ENCODE measurements around the gene STAG3. TPM values are rescaled to one million over a fixed set of nuclear protein-coding genes. Genes with fewer than 3 reads are reported as not detected.

The STAG3 gene
- polyA plus RNA-seq, 3 donors, result 0.39 TPM; not detected in 1

DNA sequence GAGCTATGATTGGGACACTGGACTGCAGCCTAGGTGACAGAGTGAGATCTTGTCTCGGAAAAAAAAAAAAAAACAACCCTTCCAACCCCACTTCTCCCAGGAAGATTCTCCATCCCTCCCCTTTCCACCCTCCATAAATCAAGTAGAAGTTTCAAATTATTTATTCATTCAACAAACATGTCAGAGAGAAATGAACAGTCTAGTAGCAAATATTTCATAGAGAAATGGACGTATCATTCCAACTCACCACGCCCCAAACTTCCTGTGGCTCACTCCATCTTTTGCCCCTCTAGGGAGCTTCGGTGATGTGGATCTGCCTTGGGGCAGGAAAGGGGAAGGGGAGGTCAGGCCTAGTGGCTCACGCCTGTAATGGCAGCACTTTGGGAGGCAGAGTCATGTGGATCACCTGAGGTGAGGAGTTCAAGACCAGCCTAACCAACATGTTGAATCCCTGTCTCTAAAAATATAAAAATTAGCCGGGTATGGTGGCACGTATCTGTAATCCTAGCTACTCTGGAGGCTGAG, 18.6 kb upstream of the STAG3 start:
- peaks cover 25 to 27% of the 10 kb centered on the region in 2 donors for H3K36me3 ChIP-seq (replicated peaks in 1 of 2; ENCODE audit: control insufficient read depth in 1 of 2, insufficient read depth in 2 of 2, low read length in 2 of 2)
- H3K27ac Mint-ChIP-seq, result peak overlapping the region; percentile 41 to 84 (median 75)
- H3K27me3 ChIP-seq (ENCODE audit: control insufficient read depth in 2 of 2, insufficient read depth in 2 of 2, low read length in 2 of 2), result peaks cover 0 to 4% of the 10 kb centered on the region in 2 donors
- peak overlapping the region; percentile 80 to 81 for H3K4me3 Mint-ChIP-seq
- H3K27ac ChIP-seq (ENCODE audit: low read depth in 1 of 2, low read length in 2 of 2), result peak overlapping the region in 1 of 2 donors; percentile 79
- intact Hi-C loops (cut with micrococcal nuclease), result no loop called here
- H3K4me3 ChIP-seq (replicated peaks in 1 of 3; ENCODE audit: low read depth in 2 of 3, low read length in 3 of 3), result peak overlapping the region; percentile 64 to 95 (median 78)
- peaks cover 34% of the 10 kb centered on the region for H3K4me1 Mint-ChIP-seq
- peak overlapping the region; percentile 85 for H2AFZ ChIP-seq (ENCODE audit: insufficient read depth, low read depth, low read length, poor library complexity, severe bottlenecking)
- H3K9me3 ChIP-seq (replicated peaks in 1 of 2; ENCODE audit: control insufficient read depth in 1 of 2, insufficient read depth in 1 of 2, low read length in 2 of 2), result no peaks in the 10 kb centered on the region
- TF ChIP-seq, protein P1, sequence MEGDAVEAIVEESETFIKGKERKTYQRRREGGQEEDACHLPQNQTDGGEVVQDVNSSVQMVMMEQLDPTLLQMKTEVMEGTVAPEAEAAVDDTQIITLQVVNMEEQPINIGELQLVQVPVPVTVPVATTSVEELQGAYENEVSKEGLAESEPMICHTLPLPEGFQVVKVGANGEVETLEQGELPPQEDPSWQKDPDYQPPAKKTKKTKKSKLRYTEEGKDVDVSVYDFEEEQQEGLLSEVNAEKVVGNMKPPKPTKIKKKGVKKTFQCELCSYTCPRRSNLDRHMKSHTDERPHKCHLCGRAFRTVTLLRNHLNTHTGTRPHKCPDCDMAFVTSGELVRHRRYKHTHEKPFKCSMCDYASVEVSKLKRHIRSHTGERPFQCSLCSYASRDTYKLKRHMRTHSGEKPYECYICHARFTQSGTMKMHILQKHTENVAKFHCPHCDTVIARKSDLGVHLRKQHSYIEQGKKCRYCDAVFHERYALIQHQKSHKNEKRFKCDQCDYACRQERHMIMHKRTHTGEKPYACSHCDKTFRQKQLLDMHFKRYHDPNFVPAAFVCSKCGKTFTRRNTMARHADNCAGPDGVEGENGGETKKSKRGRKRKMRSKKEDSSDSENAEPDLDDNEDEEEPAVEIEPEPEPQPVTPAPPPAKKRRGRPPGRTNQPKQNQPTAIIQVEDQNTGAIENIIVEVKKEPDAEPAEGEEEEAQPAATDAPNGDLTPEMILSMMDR (IDR thresholded peaks at IDR 0.05), result no peak
- H3K4me2 ChIP-seq (replicated peaks; ENCODE audit: extremely low read depth, low read length, poor library complexity, severe bottlenecking), result peak overlapping the region; percentile 94
- peaks cover 37 to 47% of the 10 kb centered on the region in 2 donors for H3K4me1 ChIP-seq (ENCODE audit: control insufficient read depth in 1 of 2, insufficient read depth in 2 of 2, low read length in 2 of 2)
- DNase-seq, result peak in 1 of 3 donors; percentile 43
- peaks cover 42% of the 10 kb centered on the region for H3K79me2 ChIP-seq (ENCODE audit: insufficient read depth, low read length)
- peaks cover 9 to 21% (median 17%) of the 10 kb centered on the region in 3 donors for H3K27me3 Mint-ChIP-seq (ENCODE audit: low read depth in 3 of 3)
- peaks cover 25 to 35% of the 10 kb centered on the region in 2 donors for H3K36me3 Mint-ChIP-seq
- H4K20me1 ChIP-seq (ENCODE audit: insufficient read depth, low read length), result peaks cover 39% of the 10 kb centered on the region
- H3K9me3 Mint-ChIP-seq, result no peaks in the 10 kb centered on the region
- H3K9ac ChIP-seq (ENCODE audit: insufficient read depth, low read length, poor library complexity, severe bottlenecking), result peak overlapping the region; percentile 86
- WGBS (ENCODE audit: insufficient coverage), result 67% methylated on average over 2 of the region's 7 CpGs

DNA sequence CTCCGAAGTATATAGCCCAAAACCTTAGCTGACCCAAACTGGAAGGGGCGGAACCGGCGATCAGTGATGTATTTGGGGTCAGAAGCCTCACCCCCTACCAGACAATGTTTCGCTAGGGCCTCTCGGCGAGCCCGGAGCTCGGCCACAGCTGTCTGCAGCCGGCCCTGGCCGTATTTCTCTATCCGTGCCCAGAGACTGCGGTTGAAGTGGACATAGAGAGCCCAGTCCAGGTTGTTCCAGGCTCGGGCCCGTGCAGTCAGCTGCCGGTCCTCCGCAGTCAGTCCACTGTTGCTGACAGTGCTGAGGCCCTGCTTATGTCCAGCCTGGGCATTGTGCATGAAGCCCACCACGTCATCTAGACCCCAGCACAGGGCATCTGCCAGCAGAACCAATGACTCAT, 17.7 kb upstream of the STAG3 start:
- peaks cover 30% of the 10 kb centered on the region for H4K20me1 ChIP-seq (ENCODE audit: insufficient read depth, low read length)
- Mint-ChIP-seq H3K36me3 (peaks cover 18 to 26% of the 10 kb centered on the region in 2 donors), H3K27me3 (ENCODE audit: low read depth in 3 of 3) (peaks cover 9 to 24% (median 19%) of the 10 kb centered on the region in 3 donors), H3K9me3 (no peaks in the 10 kb centered on the region), H3K4me1 (peaks cover 32% of the 10 kb centered on the region), H3K4me3 (no peak overlapping the region), H3K27ac (no peak overlapping the region)
- no peak overlapping the region for H3K27ac ChIP-seq (ENCODE audit: low read depth in 1 of 2, low read length in 2 of 2)
- TF ChIP-seq, protein P1 (IDR thresholded peaks at IDR 0.05), result no peak
- H3K9me3 ChIP-seq (replicated peaks in 1 of 2; ENCODE audit: control insufficient read depth in 1 of 2, insufficient read depth in 1 of 2, low read length in 2 of 2), result no peaks in the 10 kb centered on the region
- peaks cover 17 to 18% of the 10 kb centered on the region in 2 donors for H3K36me3 ChIP-seq (replicated peaks in 1 of 2; ENCODE audit: control insufficient read depth in 1 of 2, insufficient read depth in 2 of 2, low read length in 2 of 2)
- WGBS (ENCODE audit: insufficient coverage), result 98% methylated on average over 13 of the region's 18 CpGs
- H3K79me2 ChIP-seq (ENCODE audit: insufficient read depth, low read length), result peaks cover 33% of the 10 kb centered on the region
- H3K4me2 ChIP-seq (replicated peaks; ENCODE audit: extremely low read depth, low read length, poor library complexity, severe bottlenecking), result no peak overlapping the region
- H2AFZ ChIP-seq (ENCODE audit: insufficient read depth, low read depth, low read length, poor library complexity, severe bottlenecking), result no peak overlapping the region
- DNase-seq, result no peak
- no peak overlapping the region for H3K9ac ChIP-seq (ENCODE audit: insufficient read depth, low read length, poor library complexity, severe bottlenecking)
- peaks cover 29 to 38% of the 10 kb centered on the region in 2 donors for H3K4me1 ChIP-seq (ENCODE audit: control insufficient read depth in 1 of 2, insufficient read depth in 2 of 2, low read length in 2 of 2)
- no peak overlapping the region for H3K4me3 ChIP-seq (replicated peaks in 1 of 3; ENCODE audit: low read depth in 2 of 3, low read length in 3 of 3)
- peaks cover 0 to 4% of the 10 kb centered on the region in 2 donors for H3K27me3 ChIP-seq (ENCODE audit: control insufficient read depth in 2 of 2, insufficient read depth in 2 of 2, low read length in 2 of 2)
- intact Hi-C loops (cut with micrococcal nuclease), result no loop called here
